Right kidney (tissue), 1 donor: Measurements from ENCODE around the gene HPGD.
"Not testable (repeated sequence)": the region's sequence is repeated elsewhere in the genome, so short reads cannot be mapped to it uniquely, and the experiment has no call there.

Experiments used
- DNase-seq: peaks from one replicate; pipeline ENCODE4 v3.0.0-alpha.2; 2016

HPGD gene

GRCh38 chr4:174531486-174531885 lies 9.2 kb upstream of the HPGD start:
- no peak for DNase-seq

DNA sequence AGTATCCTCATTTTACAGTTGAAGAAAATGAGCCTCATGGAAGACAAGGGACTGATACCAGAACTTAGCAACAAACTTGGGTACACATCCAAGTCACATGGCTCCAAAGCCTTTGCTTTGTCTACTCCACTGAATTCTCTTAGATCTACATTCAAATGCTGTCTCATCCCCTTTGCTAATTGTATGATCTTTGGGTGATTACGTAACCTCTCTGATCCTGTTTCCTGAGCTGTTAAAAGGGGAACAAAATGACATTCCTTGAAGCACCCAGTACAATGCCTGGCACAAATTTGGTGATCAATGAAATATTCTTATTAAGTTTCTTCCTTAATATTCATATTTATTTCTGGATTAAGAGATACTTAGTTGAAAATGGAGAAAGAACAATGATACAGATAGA lies 5.9 kb upstream of the HPGD start:
- DNase-seq = no peak

DNA sequence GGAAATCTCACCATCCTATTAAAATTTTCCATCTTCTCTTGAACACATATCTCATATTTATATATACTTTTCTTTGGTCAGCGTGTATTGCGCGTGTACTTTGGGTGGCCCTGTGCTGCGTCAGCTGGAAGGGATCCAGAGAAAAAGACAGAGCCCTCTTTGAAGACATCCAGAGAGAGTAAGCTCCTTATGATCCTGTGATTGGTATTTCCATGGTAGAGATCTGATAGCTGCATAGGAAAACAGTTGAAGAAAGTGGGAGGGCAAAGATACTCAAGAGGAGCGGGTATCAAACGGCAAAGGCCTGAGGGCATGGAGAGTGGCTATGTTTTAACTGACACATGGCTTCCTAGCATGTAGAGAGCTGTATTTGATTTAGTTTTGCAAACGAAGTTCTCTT lies 4.4 kb upstream of the HPGD start:
- DNase-seq = no peak

GRCh38 chr4:174524242-174524641 lies 2.0 kb upstream of the HPGD start:
- no peak for DNase-seq

- no peak for DNase-seq
Observed at GRCh38 chr4:174523025-174523693, 871 bp upstream of the HPGD start.

- DNase-seq = no peak
Observed at GRCh38 chr4:174521800-174522182, 497 bp downstream of the HPGD start.

GRCh38 chr4:174520660-174521059 lies 1.6 kb downstream of the HPGD start:
- DNase-seq = no peak

DNA sequence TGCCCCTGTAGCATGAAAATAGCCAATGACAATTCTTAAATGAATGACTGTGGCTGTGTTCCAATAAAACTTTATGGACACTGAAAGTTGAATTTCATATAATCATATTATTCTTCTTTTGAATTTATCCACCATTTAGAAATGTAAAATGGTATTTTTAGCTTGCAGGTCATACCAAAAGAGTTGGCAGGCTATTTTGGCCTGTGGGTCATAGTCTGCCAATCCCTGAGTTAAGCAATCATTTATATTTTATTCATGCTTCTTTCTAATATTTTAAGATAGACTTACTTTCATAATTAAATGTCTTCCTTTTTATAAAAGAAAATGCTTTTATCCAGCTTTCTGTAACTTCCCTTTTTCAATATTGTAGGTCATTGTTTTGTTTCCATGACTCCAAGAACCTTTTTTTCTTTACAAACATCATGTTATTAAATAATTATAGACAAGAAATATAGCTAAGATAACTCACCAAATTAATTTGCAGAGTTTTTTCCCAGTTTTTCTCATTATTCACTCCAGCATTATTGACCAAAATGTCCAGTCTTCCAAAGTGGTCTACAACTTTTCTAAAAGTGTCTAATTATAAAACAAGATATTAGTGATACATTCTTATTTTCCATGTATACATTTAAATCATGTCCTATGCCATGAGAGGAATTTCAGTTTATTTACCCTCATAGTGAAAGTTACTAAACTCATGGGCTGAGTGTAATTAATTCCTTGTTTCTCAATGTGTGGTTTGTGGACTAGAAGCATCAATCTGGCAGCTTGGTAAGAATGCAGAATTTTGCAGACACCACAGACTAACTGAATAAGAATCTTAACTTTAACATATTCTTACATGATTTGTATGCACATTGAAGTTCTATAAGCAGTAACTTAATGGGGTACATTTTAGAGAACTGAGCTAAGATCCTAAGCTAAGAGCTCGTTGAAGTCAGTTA lies 4.5 kb downstream of the HPGD start:
- no peak for DNase-seq

DNA sequence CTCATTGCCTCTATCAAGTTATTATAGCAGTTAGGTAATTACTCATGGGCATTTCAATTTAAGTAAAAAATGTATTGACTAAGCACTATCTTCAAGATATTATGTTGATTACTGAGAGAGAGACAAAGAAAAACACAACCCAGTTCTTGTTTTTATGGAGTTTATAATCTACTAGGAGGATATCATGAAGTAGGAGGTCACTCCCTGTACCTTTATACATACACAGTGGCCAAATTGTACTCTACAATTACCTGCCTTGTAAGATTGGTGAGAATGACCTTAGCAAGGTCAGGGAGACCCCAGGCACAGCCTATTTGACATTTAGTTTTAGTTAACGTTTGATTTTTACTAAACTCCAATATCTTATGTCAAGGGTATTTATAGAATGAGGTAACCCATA lies 5.5 kb downstream of the HPGD start:
- no peak for DNase-seq

- no peak for DNase-seq
Observed at GRCh38 chr4:174516345-174516744, 5.9 kb downstream of the HPGD start.

DNA sequence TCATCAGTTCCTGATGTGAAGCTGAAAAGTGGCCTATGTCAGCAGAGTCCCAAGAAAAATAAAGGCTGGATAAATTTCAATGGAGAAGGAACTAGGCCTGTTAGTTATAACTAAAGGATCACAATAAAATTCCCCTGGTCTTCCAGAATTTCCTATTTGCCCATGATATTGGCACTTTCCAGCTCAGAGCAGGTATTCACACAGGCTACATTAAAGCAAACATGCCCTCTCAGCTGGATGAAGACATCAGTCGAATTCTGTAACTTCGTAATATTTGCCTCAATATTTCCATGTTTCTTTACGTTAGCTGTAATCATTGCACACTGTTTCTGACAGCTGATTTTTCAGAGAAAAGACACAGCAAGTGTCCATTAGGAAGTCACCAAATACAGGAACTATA lies 9.5 kb downstream of the HPGD start:
- DNase-seq = no peak

- no peak for DNase-seq
Observed at GRCh38 chr4:174505892-174506291, 16.4 kb downstream of the HPGD start.

- DNase-seq = no peak
Observed at GRCh38 chr4:174505007-174505406, 17.3 kb downstream of the HPGD start.

DNA sequence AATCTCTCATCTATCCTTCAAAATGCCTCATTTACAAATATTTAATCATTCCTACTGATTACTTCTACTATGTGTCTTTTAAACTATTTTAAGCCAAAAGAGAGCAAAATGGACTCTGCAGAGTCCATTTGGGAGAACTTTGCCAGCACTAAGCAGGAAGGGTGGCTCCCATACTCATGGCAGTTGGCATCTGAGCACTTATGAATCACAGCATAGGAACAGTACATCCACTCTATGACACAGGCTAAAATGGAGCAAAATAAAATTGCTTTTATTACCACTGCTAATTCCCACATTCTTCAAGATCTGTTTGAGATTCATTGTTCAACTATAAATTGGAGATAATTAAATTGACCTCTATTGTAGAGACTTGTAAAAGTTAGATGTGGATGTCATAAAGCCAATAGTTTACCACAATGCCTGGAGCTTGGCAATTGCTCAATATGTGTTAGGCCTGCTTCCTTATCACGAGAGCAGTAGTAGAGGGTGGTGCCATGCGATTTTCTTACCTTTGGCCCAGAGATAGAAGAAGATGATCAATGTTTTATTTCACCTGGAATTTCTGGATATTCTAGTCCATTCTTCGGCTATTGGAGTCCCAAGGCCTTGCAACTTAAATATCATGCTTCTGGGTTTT lies 19.1 kb downstream of the HPGD start:
- no peak for DNase-seq

DNA sequence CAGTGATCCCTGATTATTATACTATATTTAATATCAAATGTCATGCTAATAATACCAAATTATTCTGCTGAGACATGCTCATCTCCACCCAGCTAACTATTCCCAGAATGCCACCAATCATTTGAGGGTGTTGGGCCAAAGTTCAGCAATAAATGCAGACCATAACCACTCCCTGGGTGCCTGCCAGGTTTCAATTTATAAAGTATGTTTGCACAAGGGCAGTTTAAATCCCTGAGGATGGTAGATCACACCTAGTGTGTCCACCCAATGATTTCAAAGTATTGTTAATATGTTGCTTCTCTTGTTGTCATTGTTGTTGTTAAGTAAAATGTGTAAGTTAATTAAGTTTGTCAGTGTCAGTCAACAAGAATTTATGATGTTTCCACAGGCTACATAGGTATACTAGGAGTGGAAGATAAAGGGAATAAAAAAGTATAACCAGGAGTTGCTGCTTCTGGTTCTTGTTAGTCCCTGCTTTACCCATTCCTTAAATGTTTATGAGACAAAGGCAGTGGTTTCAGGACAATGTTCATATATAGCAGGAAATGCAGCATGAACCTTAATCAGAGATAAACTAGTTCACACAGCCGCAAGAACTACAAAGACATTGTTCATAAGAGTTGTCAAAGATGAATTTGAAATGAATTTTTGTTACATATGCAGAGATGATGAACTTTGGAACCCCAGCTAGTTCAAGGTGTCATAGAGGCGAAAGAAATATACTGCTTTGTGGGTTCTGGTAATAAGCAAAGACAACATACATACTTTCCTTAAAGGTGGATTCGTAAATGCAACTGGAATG lies 25.5 kb downstream of the HPGD start:
- no peak for DNase-seq

DNA sequence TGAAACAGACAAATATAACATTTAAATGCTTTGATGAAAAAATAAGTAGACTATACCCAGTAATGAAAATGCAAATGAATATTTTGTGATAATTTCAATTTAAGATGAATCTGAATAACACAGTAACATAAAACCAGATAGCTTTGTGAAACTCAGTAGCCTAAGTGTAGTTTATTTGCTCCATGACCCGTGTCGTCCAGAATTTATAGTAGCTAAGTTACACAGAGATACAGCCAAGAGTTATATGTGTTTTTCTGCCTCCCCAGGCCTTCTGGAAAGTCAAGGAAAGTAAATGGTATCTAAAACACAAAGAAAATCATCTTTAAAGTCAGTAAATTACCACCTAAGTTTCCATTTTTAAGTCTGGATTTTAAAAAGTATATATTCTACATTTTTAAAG lies 26.7 kb downstream of the HPGD start:
- peak; percentile 8 for DNase-seq

- DNase-seq = no peak
Observed at GRCh38 chr4:174494726-174495125, 27.6 kb downstream of the HPGD start.

DNA sequence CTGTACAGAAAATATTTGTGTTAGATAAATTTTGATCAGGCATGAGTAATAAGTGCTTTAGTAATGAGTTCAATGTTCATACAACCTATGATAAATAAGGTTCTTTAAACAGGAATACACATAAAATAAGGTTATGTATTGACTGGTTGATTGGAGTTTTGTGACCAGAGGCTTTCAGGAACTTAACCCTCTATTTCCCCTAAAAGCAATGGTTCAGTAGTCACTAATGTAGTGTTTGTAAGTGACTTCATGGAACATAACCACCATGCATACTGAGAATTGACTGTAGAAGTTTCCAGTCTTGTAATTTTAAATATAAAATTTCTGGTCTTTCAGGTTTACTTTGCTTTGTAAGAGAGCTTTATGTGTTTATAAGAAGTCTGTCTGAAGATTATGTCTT lies 28.1 kb downstream of the HPGD start:
- no peak for DNase-seq

DNA sequence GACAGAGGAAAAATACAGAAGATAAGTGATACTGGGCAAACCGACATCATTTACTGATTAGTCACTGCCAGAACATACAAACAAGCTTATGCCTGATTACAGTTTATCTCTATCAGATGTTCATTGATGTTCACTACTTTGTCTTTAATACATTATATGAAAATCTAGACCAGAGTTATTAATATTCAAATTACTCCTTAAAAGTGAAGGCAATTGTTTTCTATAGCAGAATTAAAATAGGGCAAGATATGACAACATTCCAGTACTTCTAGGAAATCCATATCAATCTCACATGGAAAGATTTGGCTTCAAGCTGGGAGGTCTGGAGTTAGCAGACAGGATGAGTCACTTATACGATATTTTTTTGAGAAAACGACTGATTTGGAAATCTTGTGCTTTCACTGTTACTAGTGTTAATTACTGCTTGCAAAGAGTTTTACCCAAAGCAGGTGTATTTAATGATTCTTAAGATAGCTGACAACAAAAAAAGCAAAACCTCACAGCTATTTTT lies 31.8 kb downstream of the HPGD start:
- DNase-seq = no peak

GRCh38 chr4:174488368-174488767 lies 33.9 kb downstream of the HPGD start:
- DNase-seq = not testable (repeated sequence)

- DNase-seq = no peak
Observed at GRCh38 chr4:174485025-174485424, 37.3 kb downstream of the HPGD start.

GRCh38 chr4:174483792-174484191 lies 38.5 kb downstream of the HPGD start:
- DNase-seq = no peak
